ENCODE measurements around the gene WDR70.

WDR70 gene

DNA sequence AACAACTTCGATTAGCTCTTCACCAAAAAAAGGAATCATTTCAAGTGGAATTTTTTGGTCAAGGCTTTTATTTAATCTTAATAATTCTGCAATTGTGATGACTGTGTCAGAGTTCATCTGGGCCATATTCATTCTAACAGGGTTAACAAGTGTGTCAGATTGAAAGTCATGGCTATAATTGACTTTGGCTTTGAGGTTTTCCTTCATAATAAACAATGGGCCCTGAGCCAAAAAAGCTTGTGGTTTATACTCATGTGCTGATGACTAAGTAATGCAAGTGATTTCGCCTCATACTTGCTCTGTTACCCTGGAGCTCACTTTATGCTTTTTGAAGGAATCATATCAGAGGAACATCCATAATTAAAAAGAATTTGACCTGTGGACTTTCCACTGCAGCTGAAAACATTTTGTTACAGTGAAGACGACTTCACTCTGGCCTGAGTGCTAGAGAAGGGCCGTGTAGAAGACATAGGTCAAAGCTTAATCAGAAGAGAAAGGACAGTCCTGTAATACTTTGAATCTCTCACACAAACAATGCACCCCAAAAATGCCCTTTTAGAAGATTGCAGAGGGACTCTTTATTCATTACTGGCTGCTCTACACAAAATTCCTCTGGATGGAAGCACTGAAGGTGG, 359.1 kb downstream of the WDR70 start:
- peak overlapping the region; percentile 53; the same call in 1 of the 2 replicates for H3K27ac ChIP-seq
- no peak for TF ChIP-seq ZFX (IDR thresholded peaks at IDR 0.05)
- TF ChIP-seq, protein P1, sequence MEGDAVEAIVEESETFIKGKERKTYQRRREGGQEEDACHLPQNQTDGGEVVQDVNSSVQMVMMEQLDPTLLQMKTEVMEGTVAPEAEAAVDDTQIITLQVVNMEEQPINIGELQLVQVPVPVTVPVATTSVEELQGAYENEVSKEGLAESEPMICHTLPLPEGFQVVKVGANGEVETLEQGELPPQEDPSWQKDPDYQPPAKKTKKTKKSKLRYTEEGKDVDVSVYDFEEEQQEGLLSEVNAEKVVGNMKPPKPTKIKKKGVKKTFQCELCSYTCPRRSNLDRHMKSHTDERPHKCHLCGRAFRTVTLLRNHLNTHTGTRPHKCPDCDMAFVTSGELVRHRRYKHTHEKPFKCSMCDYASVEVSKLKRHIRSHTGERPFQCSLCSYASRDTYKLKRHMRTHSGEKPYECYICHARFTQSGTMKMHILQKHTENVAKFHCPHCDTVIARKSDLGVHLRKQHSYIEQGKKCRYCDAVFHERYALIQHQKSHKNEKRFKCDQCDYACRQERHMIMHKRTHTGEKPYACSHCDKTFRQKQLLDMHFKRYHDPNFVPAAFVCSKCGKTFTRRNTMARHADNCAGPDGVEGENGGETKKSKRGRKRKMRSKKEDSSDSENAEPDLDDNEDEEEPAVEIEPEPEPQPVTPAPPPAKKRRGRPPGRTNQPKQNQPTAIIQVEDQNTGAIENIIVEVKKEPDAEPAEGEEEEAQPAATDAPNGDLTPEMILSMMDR (conservative IDR thresholded peaks at IDR 0.05), result no peak

DNA sequence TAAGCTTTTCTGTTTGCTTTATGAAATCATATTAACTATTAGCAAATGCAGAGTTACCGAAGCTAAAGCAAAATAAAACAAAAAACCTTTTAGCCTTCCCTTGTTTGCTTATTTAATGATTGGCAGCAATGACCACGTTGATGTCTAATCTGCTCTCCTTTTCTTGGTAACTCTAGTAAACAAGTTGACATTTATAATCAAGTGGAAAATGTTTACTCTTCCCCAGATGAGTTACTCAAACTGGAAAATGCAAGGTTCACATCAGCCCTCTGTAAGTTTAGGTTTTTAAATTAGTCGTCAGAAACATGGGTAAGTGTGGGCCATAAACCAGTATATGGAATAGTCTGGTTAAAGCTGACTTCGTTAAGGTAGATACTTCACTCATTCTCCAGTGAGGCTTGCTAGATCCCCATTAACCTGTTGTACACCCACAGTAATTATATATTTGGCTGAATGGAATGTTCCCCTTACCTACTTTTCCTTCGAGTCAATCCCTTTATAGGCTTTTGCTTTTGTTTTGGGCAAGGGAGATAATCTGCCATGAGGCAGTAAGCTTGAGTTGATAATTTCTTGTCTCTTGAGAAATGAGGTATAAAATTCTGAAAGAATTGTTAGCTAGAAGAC, 359.9 kb downstream of the WDR70 start:
- TF ChIP-seq, protein P1 (conservative IDR thresholded peaks at IDR 0.05), result no peak
- TF ChIP-seq ZFX (IDR thresholded peaks at IDR 0.05), result no peak
- no peak overlapping the region for H3K27ac ChIP-seq

DNA sequence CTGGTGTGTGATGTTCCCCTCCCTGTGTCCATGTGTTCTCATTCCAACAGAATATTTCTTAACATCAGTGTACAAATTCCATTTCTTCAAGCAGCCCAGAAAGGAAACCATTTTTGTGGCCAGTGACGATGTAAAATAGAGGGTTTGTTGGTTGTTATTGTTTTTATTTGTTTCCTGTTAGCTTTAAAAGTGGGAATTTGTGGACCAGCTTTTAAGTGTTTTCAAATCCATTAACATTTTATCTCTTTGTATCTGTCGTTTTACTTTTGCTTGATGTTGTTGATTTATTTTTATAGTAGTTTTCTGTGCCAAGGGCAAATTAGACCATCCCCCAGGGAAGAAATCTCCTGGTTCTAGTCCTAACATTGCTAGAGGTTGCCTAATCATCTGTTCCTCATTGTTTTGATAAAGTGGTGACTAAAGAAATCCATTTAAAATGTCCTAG, 360.7 kb downstream of the WDR70 start:
- peak overlapping the region; percentile 57; the same call in 1 of the 2 replicates for H3K27ac ChIP-seq
- TF ChIP-seq ZFX (IDR thresholded peaks at IDR 0.05), result no peak

DNA sequence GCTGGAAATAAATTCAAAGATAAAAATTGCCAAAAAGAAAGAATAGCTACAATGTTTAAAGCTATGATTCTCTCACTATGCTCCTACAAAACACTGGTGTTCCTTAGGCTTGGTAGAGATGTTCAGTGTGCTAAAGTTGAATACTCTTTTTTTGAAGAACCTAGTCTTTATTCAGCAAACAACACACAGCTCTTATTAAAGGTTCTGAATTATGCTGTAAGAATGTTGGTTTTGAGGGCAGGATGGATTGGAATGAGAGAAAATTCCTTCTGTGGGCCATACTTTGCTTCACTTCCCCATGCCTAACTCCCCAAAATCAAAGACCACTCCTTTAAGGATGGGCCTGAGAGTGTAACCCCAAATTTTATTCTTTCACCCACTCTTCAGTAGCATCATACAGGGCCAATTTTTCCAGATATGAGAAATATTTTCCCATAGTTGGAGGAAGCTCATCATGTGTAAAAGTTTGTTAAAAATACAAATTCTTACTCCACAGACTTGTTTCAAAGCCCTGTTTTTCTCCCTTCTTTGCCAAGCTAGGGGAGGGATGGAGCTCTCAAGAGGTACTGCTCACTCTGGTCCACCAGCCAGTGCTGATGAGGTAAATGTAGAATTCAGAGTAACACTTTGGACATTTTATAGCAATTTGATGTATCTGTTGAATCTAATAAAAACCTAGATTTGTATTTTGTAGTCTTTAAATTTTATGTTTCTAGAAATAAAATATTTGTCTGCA, 361.4 kb downstream of the WDR70 start:
- H3K27ac ChIP-seq, result no peak overlapping the region
- no peak for TF ChIP-seq ZFX (IDR thresholded peaks at IDR 0.05)
- TF ChIP-seq, protein P1 (conservative IDR thresholded peaks at IDR 0.05), result no peak

DNA sequence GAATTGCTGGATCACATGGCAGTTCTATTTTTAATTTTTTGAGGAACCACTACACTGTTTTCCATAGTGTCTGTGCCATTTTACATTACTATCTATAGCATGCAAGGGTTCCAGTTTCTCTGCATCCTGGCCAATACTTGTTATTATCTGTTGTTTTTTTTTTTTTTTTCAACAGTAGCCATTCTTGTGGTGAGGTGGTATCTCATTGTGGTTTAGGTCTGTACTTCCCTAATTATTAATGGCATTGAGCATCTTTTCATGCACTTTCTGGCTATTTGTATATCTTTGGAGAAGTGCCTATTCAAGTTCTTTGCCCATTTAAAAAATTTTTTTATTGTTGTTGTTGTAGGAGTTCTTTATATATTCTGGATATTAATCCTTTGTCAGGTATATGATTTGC, 363.0 kb downstream of the WDR70 start:
- H3K27ac ChIP-seq, result no peak overlapping the region
- TF ChIP-seq, protein P1 (conservative IDR thresholded peaks at IDR 0.05), result no peak
- no peak for TF ChIP-seq ZFX (IDR thresholded peaks at IDR 0.05)

DNA sequence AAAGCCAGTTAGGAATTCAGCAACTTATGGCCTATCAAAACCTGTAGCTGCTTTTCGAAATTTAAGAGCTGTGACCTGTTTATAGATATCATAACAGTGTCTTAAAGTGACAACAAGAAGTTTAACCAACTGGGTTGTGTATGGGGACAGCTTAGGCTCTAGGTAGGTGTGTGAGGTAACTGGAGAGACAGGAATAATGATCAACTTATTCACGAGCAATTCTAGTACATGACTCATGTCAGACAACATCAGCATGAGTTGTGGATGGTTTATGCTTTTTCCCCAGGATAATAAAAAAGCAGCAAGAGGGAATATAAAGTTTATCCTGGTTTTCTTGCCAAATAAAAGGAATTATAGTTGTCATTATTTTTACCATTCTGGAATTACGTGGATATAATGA, 372.1 kb downstream of the WDR70 start:
- H3K27ac ChIP-seq, result no peak overlapping the region
- no peak for TF ChIP-seq ZFX (IDR thresholded peaks at IDR 0.05)
- TF ChIP-seq, protein P1 (conservative IDR thresholded peaks at IDR 0.05), result no peak

DNA sequence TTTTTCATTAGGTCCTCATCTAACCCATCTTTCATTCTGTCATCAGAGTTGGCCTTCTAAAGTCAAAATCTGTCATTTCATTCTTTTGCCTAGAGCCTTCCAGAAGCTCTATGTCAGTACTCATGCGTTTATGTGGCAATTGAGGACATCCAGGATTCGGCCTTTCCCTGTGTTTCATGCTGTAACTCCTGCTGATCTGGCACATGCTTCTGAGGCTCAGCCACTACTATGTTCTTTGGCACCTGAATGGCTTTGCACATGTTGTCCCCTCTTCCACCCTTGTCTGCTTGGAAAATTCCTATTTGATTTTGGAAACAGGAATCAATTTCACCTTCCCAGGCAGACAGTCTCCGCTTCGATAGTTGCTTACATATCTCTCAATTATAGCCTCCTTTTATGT, 375.9 kb downstream of the WDR70 start:
- TF ChIP-seq ZFX (IDR thresholded peaks at IDR 0.05), result no peak
- TF ChIP-seq, protein P1 (conservative IDR thresholded peaks at IDR 0.05), result no peak
- H3K27ac ChIP-seq, result no peak overlapping the region

Data from C4-2B (cell line).